H1 (cell line): ENCODE results near the gene DUSP2. TPM values are rescaled to one million over a fixed set of nuclear protein-coding genes. Genes with fewer than 3 reads are reported as not detected.

Experiments
- ATF2 ChIP-seq: IDR thresholded peaks from 2 replicates; pipeline ENCODE4 v1.6.1; 2012; ENCODE audit warnings: low read length, inconsistent platforms
- KDM1A ChIP-seq: fragments of 200-600, 300-600 bp; sonication (generic); IDR thresholded peaks from 2 replicates; pipeline ENCODE4 v1.7.1; 2016; ENCODE audit warnings: mild to moderate bottlenecking, low read length, borderline replicate concordance
- polyA plus RNA-seq, 7 experiments: library from polyadenylated mRNA; depleted of rRNA in 3 of 7; stranded (reverse) in 5 of 7; unstranded in 2 of 7; fragments of >200 nt in 5 of 7; fragments of 200-250 nt in 2 of 7; gene quantifications; 1 replicate in 5 of 7; 2 replicates in 1 of 7; 4 replicates in 1 of 7; pipeline versions ENCODE4 v1.2.1 to v1.2.3, GENCODE V29; 2011 to 2013; ENCODE audit warnings: missing spikeins in 2 of 7, mixed read lengths in 2 of 7
- total RNA-seq: library from RNA; stranded (reverse); fragmentation: NEBNext Ultra II Directional; extraction: Animal tissue kit (Norgen Biotek cat#: 25700); gene quantifications from 2 replicates; pipeline ENCODE4 v1.2.1, GENCODE V29; 2021

Gene DUSP2
- total and polyA plus RNA-seq, 2 of the 8 experiments (the other 6 are each of a cell fraction or from before 2014, with no cell fraction given) = 10.1 to 10.4 TPM

- no peak for TF ChIP-seq KDM1A
- no peak for TF ChIP-seq ATF2
Observed at GRCh38 chr2:96191937-96192670, 46.9 kb upstream of the DUSP2 start (continued).
